NCI-H1436 treated with DMSO at 0.1 percent for 48 hours (cell line): Measurements from ENCODE around the gene OLFM2.
"Not testable (repeated sequence)": the region's sequence is repeated elsewhere in the genome, so short reads cannot be mapped to it uniquely, and the experiment has no call there.

Source experiments
- DNase-seq: peaks from one replicate; lab custom pipeline; 2025; lab: John Stamatoyannopoulos, UW

The OLFM2 gene

GRCh38 chr19:9936326-9937000 is at the start of gene OLFM2:
Gene OLFM2, minus strand, starts transcription at chr19:9936515. Its CDS starts 149 bp downstream, at chr19:9936366.
- DNase-seq, result no peak

GRCh38 chr19:9981406-9982260 is 45.3 kb upstream of the OLFM2 start:
- DNase-seq, result no peak

- no peak for DNase-seq
These were observed 35.8 kb upstream of the OLFM2 start for GRCh38 chr19:9972103-9972502.

- DNase-seq, result no peak
These were observed 35.0 kb upstream of the OLFM2 start for GRCh38 chr19:9971166-9971897.

- DNase-seq, result no peak
These were observed 34.2 kb upstream of the OLFM2 start for GRCh38 chr19:9970481-9970880.

- DNase-seq, result no peak
These were observed 33.3 kb upstream of the OLFM2 start for GRCh38 chr19:9969688-9969975.

- no peak for DNase-seq
These were observed 32.7 kb upstream of the OLFM2 start for GRCh38 chr19:9968820-9969687.

- DNase-seq, result no peak
These were observed 31.0 kb upstream of the OLFM2 start for GRCh38 chr19:9967326-9967725.

GRCh38 chr19:9966448-9966847 is 30.1 kb upstream of the OLFM2 start:
- no peak for DNase-seq

GRCh38 chr19:9966024-9966423 is 29.7 kb upstream of the OLFM2 start:
- no peak for DNase-seq

- no peak for DNase-seq
These were observed 26.4 kb upstream of the OLFM2 start for GRCh38 chr19:9962623-9963290.

GRCh38 chr19:9961103-9961502 is 24.8 kb upstream of the OLFM2 start:
- no peak for DNase-seq

- DNase-seq, result no peak
These were observed 22.1 kb upstream of the OLFM2 start for GRCh38 chr19:9958379-9958821.

GRCh38 chr19:9956956-9957355 is 20.6 kb upstream of the OLFM2 start:
- DNase-seq, result no peak

- no peak for DNase-seq
These were observed 17.7 kb upstream of the OLFM2 start for GRCh38 chr19:9953802-9954542.

- no peak for DNase-seq
These were observed 16.0 kb upstream of the OLFM2 start for GRCh38 chr19:9952276-9952675.

GRCh38 chr19:9947441-9947840 is 11.1 kb upstream of the OLFM2 start:
- no peak for DNase-seq

GRCh38 chr19:9946528-9947125 is 10.3 kb upstream of the OLFM2 start:
- not testable (repeated sequence) for DNase-seq

- no peak for DNase-seq
These were observed 9.1 kb upstream of the OLFM2 start for GRCh38 chr19:9945319-9945966.

- DNase-seq, result no peak
These were observed 7.4 kb upstream of the OLFM2 start for GRCh38 chr19:9943744-9944143.
